ENCODE results near the gene CSNK1E. TPM values are rescaled to one million over a fixed set of nuclear protein-coding genes. Genes with fewer than 3 reads are reported as not detected.
"Not testable (repeated sequence)": the region's sequence is repeated elsewhere in the genome, so short reads cannot be mapped to it uniquely, and the experiment has no call there.

Gene CSNK1E
- 82.0 and 118 TPM in 2 replicates for total RNA-seq (2014; rRNA removed; shearing (Covaris generic))

DNA sequence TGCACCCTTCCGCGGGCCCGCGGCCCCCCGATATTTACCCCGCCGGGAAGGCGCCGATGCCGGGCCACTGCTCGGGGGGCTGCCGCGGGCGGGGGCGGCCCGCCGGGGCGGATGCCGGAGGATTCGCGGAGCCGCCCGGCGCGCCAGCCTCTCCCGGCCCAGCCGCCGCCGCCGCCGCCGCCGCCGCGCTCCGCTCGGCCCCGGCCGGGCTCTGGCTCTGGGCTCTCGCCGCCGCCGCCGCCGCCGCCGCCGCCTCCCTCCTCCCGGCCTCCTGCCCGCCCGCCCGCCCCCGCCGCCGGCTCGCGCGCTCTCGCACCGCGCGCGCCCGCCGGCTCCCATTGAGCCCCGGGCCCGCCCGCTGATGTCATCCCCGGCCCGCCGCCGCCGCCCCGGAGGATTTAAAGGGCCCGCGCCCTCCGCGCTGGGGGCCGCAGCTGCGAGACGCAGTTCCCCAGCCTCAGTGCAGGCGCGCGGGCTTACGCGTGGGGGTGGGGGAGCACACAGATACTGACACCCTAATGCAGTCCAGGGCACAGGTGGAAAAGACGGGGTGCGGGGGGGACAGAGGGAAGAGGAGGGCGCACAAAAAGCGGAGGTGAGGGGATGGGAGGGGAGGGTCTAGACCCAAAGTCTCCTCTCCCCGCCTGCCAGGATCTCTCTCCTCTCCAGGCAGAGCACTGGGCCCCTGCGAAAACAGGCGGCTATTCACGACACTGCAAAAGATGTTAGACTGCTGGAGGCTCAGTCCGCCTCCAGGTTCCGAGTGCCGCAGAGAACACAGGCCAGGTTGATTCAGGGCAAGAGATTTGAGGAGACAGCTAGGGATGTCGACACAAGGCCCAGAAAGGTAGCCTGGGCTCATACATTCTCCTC lies at the start of gene CSNK1E:
TSS of gene CSNK1E (minus strand) at position 312 of the 873 bp plus-strand sequence. CDS start 3,276 bp downstream, outside the sequence.
- no peaks in the 10 kb centered on the region for H3K9me3 ChIP-seq (replicated peaks)
- peaks cover 53% of the 10 kb centered on the region for H3K4me1 ChIP-seq (replicated peaks)
- no peaks in the 10 kb centered on the region for H3K27me3 ChIP-seq (replicated peaks)
- peak within 1 kb of the TSS; percentile 88 for H3K27ac ChIP-seq
- H3K36me3 ChIP-seq: peaks cover 24% of the 10 kb centered on the region
- peak within 1 kb of the TSS; percentile 80 for H3K4me3 ChIP-seq
- peak; percentile 30 to 70 for DNase-seq (ENCODE audit: low read depth in 1 of 2, low spot score in 2 of 2)

DNA sequence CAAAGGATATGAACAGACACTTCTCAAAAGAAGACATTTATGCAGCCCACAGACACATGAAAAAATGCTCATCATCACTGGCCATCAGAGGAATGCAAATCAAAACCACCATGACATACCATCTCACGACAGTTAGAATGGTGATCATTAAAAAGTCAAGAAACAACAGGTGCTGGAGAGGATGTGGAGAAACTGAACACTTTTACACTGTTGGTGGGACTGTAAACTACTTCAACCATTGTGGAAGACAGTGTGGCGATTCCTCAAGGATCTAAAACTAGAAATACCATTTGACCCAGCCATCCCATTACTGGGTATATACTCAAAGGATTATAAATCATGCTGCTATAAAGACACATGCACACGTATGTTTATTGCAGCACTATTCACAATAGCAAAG lies 48.6 kb upstream of the CSNK1E start:
- H3K4me1 ChIP-seq (replicated peaks); H3K4me3 ChIP-seq; H3K9me3 ChIP-seq (replicated peaks); H3K27me3 ChIP-seq (replicated peaks); H3K36me3 ChIP-seq; H3K27ac ChIP-seq; DNase-seq (ENCODE audit: low read depth in 1 of 2, low spot score in 2 of 2): not testable (repeated sequence)

DNA sequence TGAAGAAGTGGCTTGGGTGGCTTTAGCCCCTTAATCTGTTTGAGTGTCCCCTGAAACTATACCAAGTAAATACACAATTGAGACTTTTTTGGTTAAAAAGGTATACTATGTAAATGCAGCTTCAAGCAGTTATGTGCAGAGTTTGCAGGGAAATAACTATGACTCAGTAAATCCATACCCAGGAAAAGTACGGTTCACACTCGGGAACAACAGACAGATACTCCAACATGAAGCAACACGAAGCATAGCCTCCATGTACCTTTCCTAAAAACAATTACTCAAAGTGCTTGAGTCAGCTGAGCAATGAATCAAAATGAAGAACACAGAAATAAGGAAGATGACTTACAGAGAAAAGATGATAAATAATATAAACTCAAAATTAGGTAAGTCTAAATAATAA lies 47.9 kb upstream of the CSNK1E start:
- not testable (repeated sequence) for H3K4me1 ChIP-seq (replicated peaks); H3K4me3 ChIP-seq; H3K27ac ChIP-seq; DNase-seq (ENCODE audit: low read depth in 1 of 2, low spot score in 2 of 2); H3K27me3 ChIP-seq (replicated peaks); H3K36me3 ChIP-seq; H3K9me3 ChIP-seq (replicated peaks)

DNA sequence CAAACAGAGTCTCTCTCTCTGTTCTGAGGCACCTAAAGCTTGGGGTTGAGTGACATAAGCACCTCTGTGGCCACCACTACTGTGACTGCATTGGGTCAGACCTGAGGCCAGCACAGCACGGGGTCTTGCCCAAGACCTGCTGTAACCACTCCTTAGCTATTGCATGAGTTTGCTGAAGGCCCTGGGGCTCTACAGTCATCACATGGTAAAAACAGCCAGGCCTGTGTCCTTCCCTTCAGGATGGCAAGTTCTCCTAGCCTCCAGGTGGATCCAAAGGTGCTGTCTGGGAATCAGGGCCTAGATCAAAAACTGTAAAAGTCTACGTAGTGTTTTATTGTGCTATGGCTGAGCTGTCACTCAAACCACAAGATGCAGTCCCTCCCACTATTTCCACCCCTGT lies 43.3 kb upstream of the CSNK1E start:
- not testable (repeated sequence) for H3K36me3 ChIP-seq; H3K27ac ChIP-seq; H3K4me3 ChIP-seq; H3K9me3 ChIP-seq (replicated peaks); H3K27me3 ChIP-seq (replicated peaks); DNase-seq (ENCODE audit: low read depth in 1 of 2, low spot score in 2 of 2); H3K4me1 ChIP-seq (replicated peaks)

DNA sequence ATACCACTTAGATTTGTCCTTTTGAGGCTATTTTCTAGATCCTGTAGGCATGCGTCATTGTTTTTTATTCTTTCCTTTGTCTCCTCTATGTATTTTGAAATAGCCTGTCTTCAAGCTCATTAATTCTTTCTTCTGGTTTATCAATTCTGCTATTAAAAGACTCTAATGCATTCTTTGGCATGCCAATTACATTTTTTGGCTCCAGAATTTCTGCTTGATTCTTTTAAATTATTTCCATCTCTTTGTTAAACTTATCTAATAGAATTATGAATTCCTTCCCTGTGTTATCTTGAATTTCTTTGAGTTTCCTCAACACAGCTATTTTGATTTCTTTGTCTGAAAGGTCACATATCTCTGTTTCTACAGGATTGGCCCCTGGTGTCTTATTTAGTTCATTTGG lies 42.6 kb upstream of the CSNK1E start:
- DNase-seq (ENCODE audit: low read depth in 1 of 2, low spot score in 2 of 2); H3K4me3 ChIP-seq; H3K4me1 ChIP-seq (replicated peaks); H3K36me3 ChIP-seq; H3K27me3 ChIP-seq (replicated peaks); H3K9me3 ChIP-seq (replicated peaks); H3K27ac ChIP-seq: not testable (repeated sequence)

DNA sequence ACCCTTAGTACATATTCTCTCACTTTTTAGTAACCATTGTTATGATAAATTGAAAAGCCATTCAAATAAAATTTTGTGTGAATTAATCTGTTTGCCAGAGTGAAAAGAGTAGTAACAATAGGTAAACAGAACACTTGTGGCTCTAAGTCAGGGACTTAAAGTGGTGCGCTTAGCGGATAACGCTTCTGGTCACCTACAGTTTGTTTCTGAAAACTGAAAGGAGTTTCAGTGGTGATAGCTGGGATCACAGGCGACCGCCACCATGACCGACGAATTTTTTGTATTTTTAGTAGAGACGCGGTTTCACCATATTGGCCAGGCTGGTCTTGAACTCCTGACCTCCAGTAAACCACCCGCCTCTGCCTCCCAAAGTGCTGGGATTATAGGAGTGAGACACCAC lies 40.7 kb upstream of the CSNK1E start:
- not testable (repeated sequence) for H3K9me3 ChIP-seq (replicated peaks); H3K36me3 ChIP-seq; H3K27me3 ChIP-seq (replicated peaks); DNase-seq (ENCODE audit: low read depth in 1 of 2, low spot score in 2 of 2); H3K4me3 ChIP-seq; H3K4me1 ChIP-seq (replicated peaks); H3K27ac ChIP-seq

DNA sequence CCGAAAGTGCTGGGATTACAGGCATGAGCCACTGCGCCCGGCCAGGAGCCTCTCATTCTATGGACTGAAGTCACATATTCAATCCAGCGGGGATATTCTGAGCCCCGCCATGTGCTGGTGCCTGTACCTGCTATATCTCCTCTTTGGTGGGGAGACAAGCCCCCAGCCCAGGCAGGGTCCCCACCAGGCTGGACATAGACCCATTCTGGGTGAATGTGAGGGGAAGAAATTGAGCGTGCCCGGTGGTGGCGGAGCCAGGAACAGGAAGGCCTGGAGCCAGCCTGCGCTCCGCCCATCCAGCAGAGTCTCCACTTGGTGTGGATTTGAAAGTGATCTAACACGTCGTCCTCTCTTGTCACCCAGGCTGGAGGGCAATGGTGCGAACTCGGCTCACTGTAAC lies 38.0 kb upstream of the CSNK1E start:
- H3K27ac ChIP-seq: no peak overlapping the region
- H3K9me3 ChIP-seq (replicated peaks): no peaks in the 10 kb centered on the region
- H3K4me3 ChIP-seq: no peak overlapping the region
- DNase-seq (ENCODE audit: low read depth in 1 of 2, low spot score in 2 of 2): no peak
- peaks cover 7% of the 10 kb centered on the region; the same call in 1 of the 2 replicates for H3K4me1 ChIP-seq (replicated peaks)
- H3K36me3 ChIP-seq: no peaks in the 10 kb centered on the region
- no peaks in the 10 kb centered on the region for H3K27me3 ChIP-seq (replicated peaks)

DNA sequence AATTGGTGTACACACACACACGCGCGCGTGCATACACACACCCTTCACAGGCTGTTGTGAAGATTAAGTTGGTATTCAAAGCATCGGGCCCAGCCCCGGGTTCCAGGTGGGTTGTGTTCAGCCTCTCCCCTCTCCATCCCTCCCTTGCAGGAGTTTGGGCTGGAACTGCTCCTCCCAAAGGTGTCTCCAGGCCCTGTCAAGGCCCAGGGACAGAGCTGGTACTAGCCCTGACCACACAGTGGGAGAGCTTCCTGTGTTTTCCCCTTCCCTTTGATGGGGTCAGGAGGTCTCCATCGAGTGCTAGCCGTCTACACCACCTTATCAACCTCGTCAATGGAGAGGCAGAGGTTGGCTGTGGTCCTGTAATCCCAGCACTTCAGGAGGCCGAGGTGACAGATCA lies 36.5 kb upstream of the CSNK1E start:
- peaks cover 7% of the 10 kb centered on the region; the same call in 1 of the 2 replicates for H3K4me1 ChIP-seq (replicated peaks)
- no peaks in the 10 kb centered on the region for H3K27me3 ChIP-seq (replicated peaks)
- H3K36me3 ChIP-seq: no peaks in the 10 kb centered on the region
- DNase-seq (ENCODE audit: low read depth in 1 of 2, low spot score in 2 of 2): no peak
- no peak overlapping the region for H3K27ac ChIP-seq
- no peak overlapping the region for H3K4me3 ChIP-seq
- no peaks in the 10 kb centered on the region for H3K9me3 ChIP-seq (replicated peaks)

DNA sequence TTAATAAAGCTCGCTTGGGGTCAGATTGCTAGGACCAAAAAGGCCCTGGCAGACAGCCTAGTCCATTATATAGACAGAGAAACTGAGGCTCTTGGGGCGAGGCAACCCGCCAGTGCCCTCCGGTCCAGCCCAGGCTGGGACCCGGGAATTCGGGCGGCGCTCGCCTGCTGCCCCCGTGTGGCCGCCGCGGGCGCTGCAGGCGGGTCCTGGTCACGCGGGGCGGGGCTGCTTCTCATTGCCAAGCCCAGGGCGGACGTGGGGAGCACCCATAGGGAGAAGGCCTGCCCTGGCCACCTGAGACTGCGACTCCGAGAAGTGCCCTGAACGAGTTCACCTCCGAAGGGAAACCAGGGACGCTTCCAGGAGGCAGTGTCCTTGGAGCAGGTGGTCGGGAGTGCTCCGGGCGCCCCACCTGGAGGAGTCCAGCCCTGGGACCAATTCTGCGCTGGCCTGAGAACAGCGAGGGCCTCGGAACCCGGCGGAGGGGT lies 36.0 kb upstream of the CSNK1E start:
- peaks cover 7% of the 10 kb centered on the region; the same call in 1 of the 2 replicates for H3K4me1 ChIP-seq (replicated peaks)
- H3K27ac ChIP-seq: no peak overlapping the region
- no peaks in the 10 kb centered on the region for H3K9me3 ChIP-seq (replicated peaks)
- no peaks in the 10 kb centered on the region for H3K36me3 ChIP-seq
- H3K27me3 ChIP-seq (replicated peaks): no peaks in the 10 kb centered on the region
- peak in 1 of 2 experiments; percentile 67 for DNase-seq (ENCODE audit: low read depth in 1 of 2, low spot score in 2 of 2)
- no peak overlapping the region for H3K4me3 ChIP-seq

DNA sequence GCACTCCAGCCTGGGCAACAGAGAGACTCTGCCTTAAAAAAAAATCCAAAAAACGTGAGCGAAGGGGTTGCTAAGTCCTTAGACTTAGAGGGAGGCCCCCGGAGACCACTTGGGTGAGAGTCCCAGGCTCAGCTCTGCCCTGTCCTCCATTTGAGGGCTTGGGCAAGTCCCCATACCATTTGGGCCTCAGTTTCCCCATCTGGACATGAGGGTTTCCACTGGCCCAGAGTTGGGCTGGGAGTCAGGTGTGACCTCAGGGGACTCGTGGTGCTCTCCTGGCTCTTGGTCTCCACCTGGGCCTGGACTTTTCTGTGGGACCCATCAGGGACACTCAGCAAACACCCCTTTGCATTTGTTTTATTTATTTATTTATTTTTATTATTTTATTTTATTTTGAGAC lies 35.2 kb upstream of the CSNK1E start:
- Histone ChIP-seq H3K36me3 (no peaks in the 10 kb centered on the region), H3K27ac (no peak overlapping the region), H3K27me3 (replicated peaks) (no peaks in the 10 kb centered on the region), H3K9me3 (replicated peaks) (no peaks in the 10 kb centered on the region), H3K4me3 (no peak overlapping the region), H3K4me1 (replicated peaks) (peaks cover 7% of the 10 kb centered on the region; the same call in 1 of the 2 replicates)
- no peak for DNase-seq (ENCODE audit: low read depth in 1 of 2, low spot score in 2 of 2)

DNA sequence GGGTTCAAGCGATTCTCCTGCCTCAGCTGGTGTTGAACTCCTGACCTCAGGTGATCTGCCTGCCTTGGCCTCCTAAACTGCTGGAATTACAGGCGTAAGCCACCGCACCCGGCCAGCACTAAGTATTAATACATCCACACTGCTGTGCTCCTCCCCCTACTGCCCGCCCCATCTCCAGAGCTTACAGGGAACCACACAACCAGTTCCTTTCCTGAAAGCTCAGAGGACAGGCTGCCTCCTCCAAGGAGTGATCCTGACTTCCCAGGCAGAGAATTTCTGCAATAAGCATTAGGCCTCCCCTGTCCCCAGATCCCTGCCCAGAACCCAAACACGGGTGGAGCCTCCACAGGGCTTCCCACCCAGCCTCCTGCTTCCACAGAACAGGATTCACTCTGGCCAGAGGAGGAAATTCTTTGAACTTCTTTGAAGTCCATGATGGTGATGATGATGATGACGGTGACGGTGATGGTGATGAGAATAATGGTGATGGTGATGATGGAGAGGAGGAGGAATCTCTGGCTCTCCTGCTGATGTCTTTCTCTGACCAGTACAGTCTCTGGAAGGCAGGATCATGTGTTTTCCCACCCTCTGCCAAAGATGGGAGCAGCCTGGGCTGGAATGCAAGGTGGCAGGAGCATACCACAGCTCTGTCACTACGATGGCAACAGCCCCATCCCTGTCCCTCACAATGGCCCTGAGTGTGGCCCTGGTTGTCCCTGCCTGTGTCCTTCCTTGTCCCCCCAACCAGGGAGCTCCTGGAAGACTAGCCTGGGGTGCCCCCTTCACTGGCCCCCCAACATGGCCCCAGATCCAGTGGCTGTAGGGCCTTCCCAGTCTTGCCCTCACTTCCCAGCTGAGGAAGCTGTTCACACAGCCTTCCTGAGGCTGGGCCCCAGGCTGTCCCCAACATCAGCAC lies 33.5 kb upstream of the CSNK1E start:
- Histone ChIP-seq H3K27ac (no peak overlapping the region), H3K4me1 (replicated peaks) (peaks cover 7% of the 10 kb centered on the region; the same call in 1 of the 2 replicates), H3K36me3 (no peaks in the 10 kb centered on the region), H3K27me3 (replicated peaks) (no peaks in the 10 kb centered on the region), H3K9me3 (replicated peaks) (no peaks in the 10 kb centered on the region), H3K4me3 (no peak overlapping the region)
- DNase-seq (ENCODE audit: low read depth in 1 of 2, low spot score in 2 of 2): no peak

DNA sequence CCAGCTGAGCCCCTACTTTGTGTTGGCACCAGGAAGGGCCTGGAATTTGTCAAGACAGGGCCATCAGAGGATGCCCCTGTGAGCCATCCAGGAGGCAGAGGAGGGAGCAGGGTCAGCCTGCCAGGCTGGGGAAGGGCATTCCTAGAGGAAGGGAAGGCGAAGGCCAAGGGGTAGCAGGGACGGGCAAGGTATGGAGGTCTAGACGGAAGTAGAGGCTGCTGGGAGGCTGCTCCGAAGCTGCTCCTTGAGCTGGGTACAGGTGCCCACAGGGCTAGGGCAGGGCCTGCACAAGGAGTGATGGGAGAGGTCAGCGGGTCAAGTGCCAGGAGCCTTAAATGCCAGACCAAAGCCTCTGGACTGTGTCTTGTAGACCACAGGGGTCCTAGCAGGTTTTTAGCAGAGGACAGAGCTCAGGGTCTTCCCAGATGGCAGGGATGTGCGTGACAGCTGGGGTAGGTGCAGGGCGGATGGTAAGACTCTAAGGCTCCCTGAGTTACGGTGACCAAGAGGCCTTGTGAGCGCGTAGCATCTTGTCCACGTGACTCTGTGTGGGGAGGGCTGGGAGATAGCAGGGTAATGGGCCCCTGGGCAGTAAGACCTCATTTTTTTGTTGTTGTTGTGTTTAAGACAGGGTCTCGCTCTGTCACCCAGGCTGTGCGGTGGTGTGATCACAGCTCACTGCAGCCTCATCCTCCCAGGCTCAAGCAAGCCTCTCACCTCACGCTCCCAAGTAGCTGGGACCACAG lies 31.7 kb upstream of the CSNK1E start:
- peaks cover 7% of the 10 kb centered on the region; the same call in 1 of the 2 replicates for H3K4me1 ChIP-seq (replicated peaks)
- no peak overlapping the region for H3K27ac ChIP-seq
- no peak overlapping the region for H3K4me3 ChIP-seq

More for the DNA sequence above, 31.7 kb upstream of the CSNK1E start:
- DNase-seq (ENCODE audit: low read depth in 1 of 2, low spot score in 2 of 2): no peak
- no peaks in the 10 kb centered on the region for H3K27me3 ChIP-seq (replicated peaks)
- no peaks in the 10 kb centered on the region for H3K9me3 ChIP-seq (replicated peaks)
- H3K36me3 ChIP-seq: no peaks in the 10 kb centered on the region

All from SJSA1 (cell line).